Heart right ventricle (tissue), 16 donors: ENCODE measurements around the gene SLC39A3. TPM values are rescaled to one million over a fixed set of nuclear protein-coding genes. Genes with fewer than 3 reads are reported as not detected.

Experiments used
- ATAC-seq, 8 donors: fragments of 200-7000 bp; cut with Tn5 transposase; one replicate each; pipeline ENCODE4 v1.9.1; 2020; ENCODE audit warnings: mild to moderate bottlenecking in 8 of 8, moderate library complexity in 8 of 8, moderate number of reproducible peaks in 1 of 8
- DNase-seq, 2 donors: peaks; one replicate each; pipeline ENCODE4 v3.0.0-alpha.2; 2020
- H3K27ac ChIP-seq, 10 donors: fragments of 200-600 bp; sonication (generic) in 2 of 10; one replicate each; pipeline versions ENCODE4 v1.5.0 to v1.8.0; 2020 to 2022; ENCODE audit warnings: mild to moderate bottlenecking in 3 of 10
- H3K27me3 ChIP-seq, 7 donors: fragments of 200-600 bp; one replicate each; pipeline ENCODE4 v1.8.0; 2021 to 2022; ENCODE audit warnings: mild to moderate bottlenecking in 2 of 7
- H3K36me3 ChIP-seq, 9 donors: fragments of 200-600 bp; sonication (generic) in 1 of 9; one replicate each; pipeline versions ENCODE4 v1.5.0 to v1.8.0; 2020 to 2022; ENCODE audit warnings: mild to moderate bottlenecking in 2 of 9
- H3K4me1 ChIP-seq, 9 donors: fragments of 200-600 bp; sonication (generic) in 1 of 9; one replicate each; pipeline versions ENCODE4 v1.5.0 to v1.8.0; 2020 to 2022; ENCODE audit warnings: mild to moderate bottlenecking in 4 of 9
- H3K4me3 ChIP-seq, 10 donors: fragments of 200-600 bp; sonication (generic) in 2 of 10; one replicate each; pipeline versions ENCODE4 v1.5.0 to v1.8.0; 2020 to 2022; ENCODE audit warnings: mild to moderate bottlenecking in 7 of 10, moderate library complexity in 2 of 10
- H3K9me3 ChIP-seq, 11 donors: fragments of 200-600 bp in 10 of 11; sonication (generic) in 2 of 11; one replicate each; pipeline versions ENCODE4 v1.5.0 to v1.8.0; 2013 to 2022; ENCODE audit warnings: mild to moderate bottlenecking in 2 of 11, control low read depth in 1 of 11, moderate library complexity in 1 of 11
- whole genome bisulfite sequencing, 2 donors: extraction: QIAGEN DNeasy Blood & Tissue Kit; methylation state at CpG; one replicate each; pipeline ENCODE4 v1.1.7; 2013; ENCODE audit warnings: inconsistent platforms in 1 of 2; 5-methylcytosine and 5-hydroxymethylcytosine counted together
- intact Hi-C, 10 donors: fragments of 100-400 bp; cut with DNase I; formaldehyde crosslinking; loops; one replicate each; pipeline versions ENCODE4 v1.11.1 to v1.14.2; 2022
- polyA plus RNA-seq, 2 donors: library from polyadenylated mRNA; stranded (reverse); fragments of 200-250 nt; gene quantifications; one replicate each; pipeline ENCODE4 v1.2.3, GENCODE V29; 2013
- total RNA-seq, 10 donors: library from RNA; stranded (reverse); fragmentation: NEBNext Ultra II Directional in 3 of 10; extraction: Animal tissue kit (Norgen Biotek cat#: 25700) in 3 of 10; gene quantifications; one replicate each; pipeline versions ENCODE4 v1.2.1 to v1.2.4, GENCODE V29; 2021 to 2023
- TF ChIP-seq, protein P1 (sequence below), 9 donors: fragments of 200-600 bp; sonication (generic) in 2 of 9; IDR thresholded peaks; one replicate each; pipeline versions ENCODE4 v1.5.0 to v1.8.0; 2021 to 2022; ENCODE audit warnings: antibody characterized with exemption in 9 of 9, mild to moderate bottlenecking in 5 of 9, moderate library complexity in 1 of 9
- donor health status: Arrhythmogenic right ventricular cardiomyopathy.
- donor health status: ischemic (EF 13 %, LVEDD 7.1; RV severe dilation, severe dysfunction).
- donor health status: healthy with polysubstance abuse.
- donor health status: DM: no; HTN: yes; CAD: no.
- donor health status: DM: no; HTN: no; CAD: no.
- donor health status: ischemic (EF 25% LVEDD 6.9; RV normal size, moderate dysfunction).
- donor health status: ischemic (EF 25% LVEDD 5.7; RV mildly dilated, moderate dysfunction).
- donor health status: healthy.
- donor health status: DM: yes; HTN: yes; CAD: no.
- donor health status: Ischemic cardiomyopathy.
- donor health status: ischemic (EF 35%, LVEDD 5.7; RV mildly dilated, moderate dysfunction).
- donor health status: nonischemic (EF 11% LVEDD 7.7; RV severe dilation, severe dysfunction).
- donor health status: DM: yes; HTN: yes; CAD: no.
- donor health status: PGD.
- donor health status: ischemic (EF 29% LVEDD 5.4; RV normal size, mild dysfunction).
- donor health status: nonischemic (EF 23%, LVEDD 6.1; RV moderate dilation, normal function).

The SLC39A3 gene
- total and polyA plus RNA-seq, 12 donors: 16.5 to 66.8 (median 22.2) TPM

GRCh38 chr19:2719232-2719735, 20.5 kb downstream of the SLC39A3 start:
- Histone ChIP-seq H3K4me1 (peaks cover 8 to 28% (median 19%) of the 10 kb centered on the region in 9 donors), H3K27me3 (peaks cover 0 to 54% (median 42%) of the 10 kb centered on the region in 7 donors), H3K36me3 (peaks cover 0 to 5% (median 0%) of the 10 kb centered on the region in 9 donors), H3K27ac (peak overlapping the region in 8 of 10 donors; percentile 81 to 94 (median 90)), H3K4me3 (peak overlapping the region in 7 of 10 donors; percentile 34 to 62 (median 58)), H3K9me3 (peaks cover 0 to 16% (median 4%) of the 10 kb centered on the region in 11 donors)
- ATAC-seq (no peak), DNase-seq (no peak)
- intact Hi-C loops: no loop called here
- TF ChIP-seq, protein P1, sequence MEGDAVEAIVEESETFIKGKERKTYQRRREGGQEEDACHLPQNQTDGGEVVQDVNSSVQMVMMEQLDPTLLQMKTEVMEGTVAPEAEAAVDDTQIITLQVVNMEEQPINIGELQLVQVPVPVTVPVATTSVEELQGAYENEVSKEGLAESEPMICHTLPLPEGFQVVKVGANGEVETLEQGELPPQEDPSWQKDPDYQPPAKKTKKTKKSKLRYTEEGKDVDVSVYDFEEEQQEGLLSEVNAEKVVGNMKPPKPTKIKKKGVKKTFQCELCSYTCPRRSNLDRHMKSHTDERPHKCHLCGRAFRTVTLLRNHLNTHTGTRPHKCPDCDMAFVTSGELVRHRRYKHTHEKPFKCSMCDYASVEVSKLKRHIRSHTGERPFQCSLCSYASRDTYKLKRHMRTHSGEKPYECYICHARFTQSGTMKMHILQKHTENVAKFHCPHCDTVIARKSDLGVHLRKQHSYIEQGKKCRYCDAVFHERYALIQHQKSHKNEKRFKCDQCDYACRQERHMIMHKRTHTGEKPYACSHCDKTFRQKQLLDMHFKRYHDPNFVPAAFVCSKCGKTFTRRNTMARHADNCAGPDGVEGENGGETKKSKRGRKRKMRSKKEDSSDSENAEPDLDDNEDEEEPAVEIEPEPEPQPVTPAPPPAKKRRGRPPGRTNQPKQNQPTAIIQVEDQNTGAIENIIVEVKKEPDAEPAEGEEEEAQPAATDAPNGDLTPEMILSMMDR (IDR thresholded peaks at IDR 0.05): no peak
- 35 to 45% methylated on average over 6 to 7 of the region's 7 CpGs for WGBS, 2 donors

- Histone ChIP-seq H3K27ac (peak overlapping the region in 1 of 10 donors; percentile 1), H3K4me1 (peaks cover 0 to 21% (median 7%) of the 10 kb centered on the region in 9 donors), H3K4me3 (no peak overlapping the region), H3K27me3 (peaks cover 0 to 41% (median 32%) of the 10 kb centered on the region in 7 donors), H3K36me3 (peaks cover 0 to 5% (median 0%) of the 10 kb centered on the region in 9 donors), H3K9me3 (peaks cover 0 to 17% (median 4%) of the 10 kb centered on the region in 11 donors)
- WGBS, 2 donors: 80 to 82% methylated on average over 50 to 52 of the region's 52 CpGs
- no peak for DNase-seq
- intact Hi-C loops: no loop called here
- TF ChIP-seq, protein P1 (IDR thresholded peaks at IDR 0.05): no peak
- no peak for ATAC-seq
Observed at GRCh38 chr19:2717638-2718541, 21.9 kb downstream of the SLC39A3 start.

GRCh38 chr19:2716722-2717637, 22.8 kb downstream of the SLC39A3 start:
- WGBS, 2 donors: 88 to 89% methylated on average over 51 of the region's 51 CpGs
- TF ChIP-seq, protein P1 (IDR thresholded peaks at IDR 0.05): no peak
- intact Hi-C loops: no loop called here
- no peak overlapping the region for H3K4me3 ChIP-seq
- peaks cover 0 to 32% (median 23%) of the 10 kb centered on the region in 7 donors for H3K27me3 ChIP-seq
- H3K9me3 ChIP-seq: peaks cover 0 to 17% (median 4%) of the 10 kb centered on the region in 11 donors
- DNase-seq (no peak), ATAC-seq (no peak)
- peak overlapping the region in 1 of 10 donors; percentile 1 for H3K27ac ChIP-seq
- peaks cover 0 to 14% (median under 1%) of the 10 kb centered on the region in 9 donors for H3K4me1 ChIP-seq
- H3K36me3 ChIP-seq: peaks cover 0 to 5% (median 0%) of the 10 kb centered on the region in 9 donors
